Measurements from ENCODE around the gene C19orf12. TPM values are rescaled to one million over a fixed set of nuclear protein-coding genes. Genes with fewer than 3 reads are reported as not detected.

The C19orf12 gene
- total RNA-seq, 1 donor from 2014 or later: 14.2 TPM

DNA sequence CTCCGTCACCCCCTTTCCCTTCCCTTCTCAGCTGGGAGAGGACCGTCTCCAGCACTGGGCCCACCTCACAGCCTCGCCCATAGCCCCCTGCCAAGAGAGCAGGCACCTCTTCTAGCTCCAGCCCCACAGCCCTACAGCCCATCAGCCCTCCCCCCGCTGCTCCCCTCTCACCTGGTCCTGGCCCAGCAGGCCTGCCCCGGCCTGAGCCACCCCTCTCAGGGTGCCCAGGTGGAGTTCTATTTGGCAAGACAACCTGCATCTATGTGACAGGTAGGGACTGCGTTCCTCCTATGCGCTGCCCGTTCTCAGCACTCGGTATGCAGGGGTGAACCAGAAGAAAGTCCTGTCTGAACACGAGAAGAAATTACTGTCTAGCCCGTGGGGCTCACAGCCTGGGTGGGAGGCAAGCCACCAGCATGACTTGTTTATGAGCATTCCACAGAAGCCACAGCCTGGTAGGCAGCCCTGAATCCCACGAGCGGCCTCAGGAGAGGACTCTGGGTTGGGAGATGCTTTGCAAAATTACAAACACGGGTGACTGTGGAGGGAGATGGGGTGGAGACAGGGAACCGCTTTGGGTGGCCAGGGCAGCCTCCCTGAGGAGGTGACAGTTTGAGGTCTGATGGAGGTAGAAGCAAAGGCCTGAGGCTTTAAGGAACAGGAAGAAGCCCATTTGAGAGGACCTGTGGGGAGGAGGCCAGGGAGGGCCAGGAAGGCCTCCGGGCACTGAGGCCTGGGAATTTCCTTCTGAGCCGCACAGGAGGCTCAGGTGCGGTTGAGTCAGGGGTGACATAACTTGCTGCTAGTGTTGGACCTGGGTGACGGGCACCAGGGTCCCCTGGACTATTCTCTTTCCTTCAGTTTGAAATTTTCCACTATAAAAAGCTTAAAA is 51.0 kb downstream of the C19orf12 start:
- H3K4me3 ChIP-seq: peak overlapping the region in 1 of 2 donors; percentile 96
- H3K27ac ChIP-seq: peak overlapping the region; percentile 97
- intact Hi-C loops (cut with DNase I): loop anchor here (5.0 to 10.0 kb wide), 2 partner anchors 51 to 57 kb away; partner anchors contain the start of genes C19orf12 and POP4
- TF ChIP-seq POLR2A (IDR thresholded peaks at IDR 0.05): no peak
- peak in 1 of 2 donors; percentile 54 for TF ChIP-seq POLR2AphosphoS5 (IDR thresholded peaks at IDR 0.05; ENCODE audit: insufficient read depth in 1 of 2, low read depth in 1 of 2)
- TF ChIP-seq, protein P1, sequence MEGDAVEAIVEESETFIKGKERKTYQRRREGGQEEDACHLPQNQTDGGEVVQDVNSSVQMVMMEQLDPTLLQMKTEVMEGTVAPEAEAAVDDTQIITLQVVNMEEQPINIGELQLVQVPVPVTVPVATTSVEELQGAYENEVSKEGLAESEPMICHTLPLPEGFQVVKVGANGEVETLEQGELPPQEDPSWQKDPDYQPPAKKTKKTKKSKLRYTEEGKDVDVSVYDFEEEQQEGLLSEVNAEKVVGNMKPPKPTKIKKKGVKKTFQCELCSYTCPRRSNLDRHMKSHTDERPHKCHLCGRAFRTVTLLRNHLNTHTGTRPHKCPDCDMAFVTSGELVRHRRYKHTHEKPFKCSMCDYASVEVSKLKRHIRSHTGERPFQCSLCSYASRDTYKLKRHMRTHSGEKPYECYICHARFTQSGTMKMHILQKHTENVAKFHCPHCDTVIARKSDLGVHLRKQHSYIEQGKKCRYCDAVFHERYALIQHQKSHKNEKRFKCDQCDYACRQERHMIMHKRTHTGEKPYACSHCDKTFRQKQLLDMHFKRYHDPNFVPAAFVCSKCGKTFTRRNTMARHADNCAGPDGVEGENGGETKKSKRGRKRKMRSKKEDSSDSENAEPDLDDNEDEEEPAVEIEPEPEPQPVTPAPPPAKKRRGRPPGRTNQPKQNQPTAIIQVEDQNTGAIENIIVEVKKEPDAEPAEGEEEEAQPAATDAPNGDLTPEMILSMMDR (IDR thresholded peaks at IDR 0.05): no peak
- H3K27me3 ChIP-seq: no peaks in the 10 kb centered on the region
- no peaks in the 10 kb centered on the region for H3K36me3 ChIP-seq
- peaks cover 63% of the 10 kb centered on the region for H3K4me1 ChIP-seq
- DNase-seq (ENCODE audit: extremely low spot score in 2 of 2): peak in 1 of 2 donors; percentile 90
- no peaks in the 10 kb centered on the region for H3K9me3 ChIP-seq

DNA sequence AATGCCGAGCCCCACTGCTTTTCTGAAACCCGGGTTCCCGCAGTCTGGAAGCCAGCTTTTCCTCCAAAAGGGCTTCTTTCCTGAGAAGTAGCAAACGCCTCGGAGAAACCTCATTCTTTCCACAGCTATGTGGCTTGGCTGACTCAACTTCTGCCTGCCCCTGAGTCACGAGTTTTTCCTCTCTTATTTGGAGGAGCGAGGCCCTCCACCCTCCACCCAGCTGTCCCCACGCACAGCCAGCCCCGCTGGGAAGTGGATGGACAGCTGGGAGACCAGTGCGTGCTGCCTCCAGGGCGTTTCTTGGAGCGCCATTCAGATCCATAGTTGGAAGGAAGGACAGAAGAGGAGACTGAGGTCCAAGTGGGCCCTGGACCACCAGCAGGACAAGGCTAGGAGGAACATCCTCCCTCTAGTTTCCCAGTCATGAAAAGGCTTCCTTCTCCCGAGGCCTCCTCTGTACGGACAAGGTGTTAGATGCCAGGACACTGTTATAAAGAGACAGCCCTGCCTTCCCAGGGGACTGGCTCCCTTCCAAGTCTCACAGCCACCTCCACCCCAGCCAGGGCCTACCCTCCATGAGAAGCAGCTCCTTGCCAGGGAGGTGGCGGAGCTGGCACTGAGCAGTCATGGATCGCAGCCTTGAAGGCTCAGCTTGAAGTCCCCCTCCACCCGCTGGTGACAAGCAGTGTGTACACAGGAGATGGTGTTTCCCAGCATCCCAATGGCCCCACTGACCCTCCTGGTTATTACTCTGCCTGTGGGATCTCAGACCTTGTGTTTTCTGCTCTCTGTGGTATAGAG is 52.3 kb downstream of the C19orf12 start:
- Histone ChIP-seq H3K27ac (peak overlapping the region; percentile 97), H3K4me3 (peak overlapping the region in 1 of 2 donors; percentile 22), H3K4me1 (peaks cover 51% of the 10 kb centered on the region), H3K36me3 (no peaks in the 10 kb centered on the region), H3K9me3 (no peaks in the 10 kb centered on the region), H3K27me3 (no peaks in the 10 kb centered on the region)
- TF ChIP-seq POLR2A (IDR thresholded peaks at IDR 0.05) (no peak), POLR2AphosphoS5 (IDR thresholded peaks at IDR 0.05; ENCODE audit: insufficient read depth in 1 of 2, low read depth in 1 of 2) (peak; percentile 89 to 90)
- TF ChIP-seq, protein P1 (IDR thresholded peaks at IDR 0.05): no peak
- peak in 1 of 2 donors; percentile 97 for DNase-seq (ENCODE audit: extremely low spot score in 2 of 2)
- intact Hi-C loops (cut with DNase I): loop anchor here (5.0 to 10.0 kb wide), 2 partner anchors 52 to 56 kb away; partner anchors contain the start of genes C19orf12 and POP4

- Histone ChIP-seq H3K27me3 (no peaks in the 10 kb centered on the region), H3K36me3 (no peaks in the 10 kb centered on the region), H3K4me1 (peaks cover 46% of the 10 kb centered on the region), H3K27ac (peak overlapping the region; percentile 97), H3K4me3 (peak overlapping the region in 1 of 2 donors; percentile 22), H3K9me3 (no peaks in the 10 kb centered on the region)
- intact Hi-C loops (cut with DNase I): loop anchor here (5.0 to 10.0 kb wide), 2 partner anchors 53 to 55 kb away; partner anchors contain the start of genes C19orf12 and POP4
- TF ChIP-seq, protein P1 (IDR thresholded peaks at IDR 0.05): no peak
- TF ChIP-seq POLR2A (IDR thresholded peaks at IDR 0.05): no peak
- TF ChIP-seq POLR2AphosphoS5 (IDR thresholded peaks at IDR 0.05; ENCODE audit: insufficient read depth in 1 of 2, low read depth in 1 of 2): no peak
- no peak for DNase-seq (ENCODE audit: extremely low spot score in 2 of 2)
Measured at GRCh38 chr19:29662278-29662603, 52.8 kb downstream of the C19orf12 start.

- no peak overlapping the region for H3K4me3 ChIP-seq
- DNase-seq (ENCODE audit: extremely low spot score in 2 of 2): no peak
- H3K36me3 ChIP-seq: no peaks in the 10 kb centered on the region
- H3K9me3 ChIP-seq: no peaks in the 10 kb centered on the region
- H3K4me1 ChIP-seq: peaks cover 40% of the 10 kb centered on the region
- intact Hi-C loops (cut with DNase I): loop anchor here (5.0 to 10.0 kb wide), 2 partner anchors 54 kb away; partner anchors contain the start of genes C19orf12 and POP4
- peak overlapping the region; percentile 97 for H3K27ac ChIP-seq
- TF ChIP-seq, protein P1 (IDR thresholded peaks at IDR 0.05): no peak
- TF ChIP-seq POLR2AphosphoS5 (IDR thresholded peaks at IDR 0.05; ENCODE audit: insufficient read depth in 1 of 2, low read depth in 1 of 2) (no peak), POLR2A (IDR thresholded peaks at IDR 0.05) (no peak)
- H3K27me3 ChIP-seq: no peaks in the 10 kb centered on the region
Measured at GRCh38 chr19:29660835-29661234, 54.2 kb downstream of the C19orf12 start.

All from vagina (tissue), 2 donors.